GM23338 (cell line): Measurements from ENCODE around the gene SLC25A6. TPM values are rescaled to one million over a fixed set of nuclear protein-coding genes. Genes with fewer than 3 reads are reported as not detected.

Experiments used
- ATAC-seq: fragments of 200-7000 bp; cut with Tn5 transposase; 3 replicates; pipeline ENCODE4 v1.9.1; 2020
- DNase-seq: peaks from one replicate; pipeline ENCODE4 v3.0.0-alpha.2; 2015; ENCODE audit warnings: low spot score
- H2AFZ ChIP-seq: fragments of 200-600 bp; sonication (generic); 2 replicates; pipeline ENCODE4 v1.8.0; 2016; ENCODE audit warnings: antibody characterized with exemption, mild to moderate bottlenecking, moderate library complexity
- H3F3A ChIP-seq: fragments of 200-600 bp; sonication (generic); replicated peaks from 2 replicates; pipeline ENCODE4 v1.8.0; 2017; ENCODE audit warnings: antibody characterized with exemption, mixed run types, low read depth
- H3K27ac ChIP-seq: fragments of 200-600 bp; sonication (generic); 2 replicates; pipeline ENCODE4 v1.6.1; 2016; ENCODE audit warnings: low read depth
- H3K27me3 ChIP-seq: fragments of 200-600 bp; sonication (generic); 2 replicates; pipeline ENCODE4 v1.8.0; 2016; ENCODE audit warnings: mild to moderate bottlenecking, mixed run types, moderate library complexity; ENCODE audit not compliant: insufficient read depth
- H3K36me3 ChIP-seq: fragments of 200-600 bp; sonication (generic); 2 replicates; pipeline ENCODE4 v1.8.0; 2016; ENCODE audit warnings: mild to moderate bottlenecking; ENCODE audit not compliant: insufficient read depth
- H3K4me1 ChIP-seq: fragments of 200-600 bp; sonication (generic); 2 replicates; pipeline ENCODE4 v1.8.0; 2016; ENCODE audit warnings: mild to moderate bottlenecking, moderate library complexity; ENCODE audit not compliant: insufficient read depth
- H3K4me2 ChIP-seq: fragments of 200-600 bp; sonication (generic); 2 replicates; pipeline ENCODE4 v1.7.1; 2017; ENCODE audit warnings: mixed run types
- H3K4me3 ChIP-seq: fragments of 200-600 bp; sonication (generic); 2 replicates; pipeline ENCODE4 v1.6.1; 2016; ENCODE audit warnings: mixed run types
- H3K79me2 ChIP-seq: fragments of 200-600 bp; sonication (generic); replicated peaks from 2 replicates; pipeline ENCODE4 v1.8.0; 2017; ENCODE audit warnings: mild to moderate bottlenecking; ENCODE audit not compliant: insufficient read depth
- H3K9me2 ChIP-seq: fragments of 200-600 bp; sonication (generic); 2 replicates; pipeline ENCODE4 v1.8.0; 2017; ENCODE audit not compliant: insufficient read depth
- H4K20me1 ChIP-seq: fragments of 200-600 bp; sonication (generic); replicated peaks from 2 replicates; pipeline ENCODE4 v1.8.0; 2017; ENCODE audit warnings: mild to moderate bottlenecking; ENCODE audit not compliant: insufficient read depth
- H3K27ac Mint-ChIP-seq: 2 replicates; pipeline ENCODE4 v1.8.0; 2020; ENCODE audit warnings: inconsistent platforms, mild to moderate bottlenecking, moderate library complexity, mixed read lengths
- H3K27me3 Mint-ChIP-seq: 3 replicates; pipeline ENCODE4 v1.8.0; 2022; ENCODE audit warnings: low read depth, mild to moderate bottlenecking, moderate library complexity, mixed read lengths, inconsistent platforms; ENCODE audit not compliant: insufficient read depth, poor library complexity
- H3K36me3 Mint-ChIP-seq: 3 replicates; pipeline ENCODE4 v1.8.0; 2021; ENCODE audit warnings: low read depth, mild to moderate bottlenecking, inconsistent platforms, moderate library complexity, mixed read lengths
- H3K4me1 Mint-ChIP-seq: 3 replicates; pipeline ENCODE4 v1.8.0; 2020; ENCODE audit warnings: mild to moderate bottlenecking, inconsistent platforms, mixed read lengths
- H3K4me3 Mint-ChIP-seq: 3 replicates; pipeline ENCODE4 v1.8.0; 2021; ENCODE audit warnings: moderate library complexity, mild to moderate bottlenecking, inconsistent platforms, mixed read lengths
- H3K9me3 Mint-ChIP-seq: 3 replicates; pipeline ENCODE4 v1.8.0; 2020; ENCODE audit warnings: moderate library complexity, mild to moderate bottlenecking, inconsistent platforms, mixed read lengths
- CTCF ChIP-seq, 2 experiments: fragments of 200-600 bp in 1 of 2; sonication (generic) in 1 of 2; conservative IDR thresholded peaks; 2 replicates each; pipeline versions ENCODE4 v1.5.1 to v1.6.1; 2016 to 2017; ENCODE audit warnings: antibody characterized with exemption in 2 of 2, low read depth in 2 of 2, mild to moderate bottlenecking in 2 of 2, moderate library complexity in 1 of 2
- ETS1 ChIP-seq: IDR thresholded peaks from 2 replicates; pipeline ENCODE4 v1.6.1; 2016; ENCODE audit warnings: antibody characterized with exemption
- EZH2 ChIP-seq: fragments of 200-600 bp; sonication (generic); IDR thresholded peaks from one replicate; pipeline ENCODE4 v1.8.0; 2017; ENCODE audit warnings: antibody characterized with exemption, mild to moderate bottlenecking, low read depth; ENCODE audit not compliant: unreplicated experiment
- EZH2phosphoT487 ChIP-seq: fragments of 200-600 bp; sonication (generic); IDR thresholded peaks from one replicate; pipeline ENCODE4 v1.8.1; 2018; ENCODE audit warnings: antibody characterized with exemption; ENCODE audit not compliant: unreplicated experiment
- NANOG ChIP-seq: IDR thresholded peaks from 2 replicates; pipeline ENCODE4 v1.6.1; 2016; ENCODE audit warnings: antibody characterized with exemption, borderline replicate concordance
- POLR2AphosphoS5 ChIP-seq: IDR thresholded peaks from 2 replicates; pipeline ENCODE4 v1.6.1; 2016; ENCODE audit warnings: antibody characterized with exemption, low read depth
- REST ChIP-seq: IDR thresholded peaks from one replicate; pipeline ENCODE4 v1.6.1; 2018; ENCODE audit warnings: antibody characterized with exemption; ENCODE audit not compliant: unreplicated experiment
- ZNF331 ChIP-seq: fragments of 250-450 bp; sonication (Bioruptor Pico); IDR thresholded peaks from 2 replicates; pipeline ENCODE4 v1.5.0; 2020; ENCODE audit warnings: low read depth, mild to moderate bottlenecking, moderate library complexity
- ZNF462 ChIP-seq: fragments of 250-450 bp; sonication (Bioruptor Pico); IDR thresholded peaks from 2 replicates; pipeline ENCODE4 v1.5.0; 2020; ENCODE audit warnings: mild to moderate bottlenecking, moderate library complexity
- polyA plus RNA-seq: library from polyadenylated mRNA; unstranded; fragments of >200 nt; fragmentation: Nextera tagmentation; extraction: Ambion mirVana; gene quantifications from 2 replicates; pipeline ENCODE4 v1.2.1, GENCODE V29; 2016
- total RNA-seq: library from RNA; depleted of rRNA; stranded (reverse); fragments of >200 nt; shearing (Covaris generic); gene quantifications from 2 replicates; pipeline ENCODE4 v1.2.3, GENCODE V29; 2014

The SLC25A6 gene
- total and polyA plus RNA-seq, 2 experiments from 2014 or later, result 358 to 486 TPM

GRCh38 chrX:1411326-1411725, 19.4 kb upstream of the SLC25A6 start:
- H4K20me1 ChIP-seq, result no peaks in the 10 kb centered on the region
- peaks cover 10% of the 10 kb centered on the region for H3F3A ChIP-seq
- H3K27me3 Mint-ChIP-seq, result peaks cover 4% of the 10 kb centered on the region
- no peak overlapping the region for H3K4me2 ChIP-seq
- no peaks in the 10 kb centered on the region for H3K4me1 Mint-ChIP-seq
- no peak overlapping the region for H3K27ac ChIP-seq
- no peak overlapping the region for H3K4me3 Mint-ChIP-seq
- peaks cover 18% of the 10 kb centered on the region for H3K36me3 ChIP-seq
- H3K79me2 ChIP-seq, result no peaks in the 10 kb centered on the region
- H3K9me2 ChIP-seq, result 0 out of 2 replicates have a peak, but pooled peaks cover 9% of the 10 kb centered on the region
- no peak overlapping the region for H2AFZ ChIP-seq
- H3K27me3 ChIP-seq, result no peaks in the 10 kb centered on the region
- H3K4me1 ChIP-seq, result no peaks in the 10 kb centered on the region
- H3K27ac Mint-ChIP-seq, result no peak overlapping the region
- TF ChIP-seq NANOG (no peak), ZNF462 (CRISPR knock-in tag) (no peak), EZH2 (no peak), ETS1 (no peak), ZNF331 (CRISPR knock-in tag) (no peak), EZH2phosphoT487 (no peak), REST (no peak), CTCF (conservative IDR thresholded peaks at IDR 0.05; ENCODE audit: low read depth in 2 of 2) (no peak), POLR2AphosphoS5 (no peak)
- no peak for ATAC-seq
- H3K9me3 Mint-ChIP-seq, result no peaks in the 10 kb centered on the region
- H3K36me3 Mint-ChIP-seq, result peaks cover 44% of the 10 kb centered on the region
- no peak for DNase-seq
- no peak overlapping the region for H3K4me3 ChIP-seq
